GM12878 (cell line): Measurements from ENCODE around the gene NFE2L1. TPM values are rescaled to one million over a fixed set of nuclear protein-coding genes. Genes with fewer than 3 reads are reported as not detected.
A peak's percentile ranks its signal among the peaks of the same experiment; 100 is the strongest.

Source experiments
- ATF7 ChIP-seq: fragments of 450-650 bp; IDR thresholded peaks from 2 replicates; pipeline ENCODE4 v1.6.1; 2016; ENCODE audit warnings: low read depth, mild to moderate bottlenecking
- ESRRA ChIP-seq: IDR thresholded peaks from 2 replicates; pipeline ENCODE4 v1.6.1; 2012; ENCODE audit warnings: mild to moderate bottlenecking, low read length, improper control_type of control experiment
- KDM1A ChIP-seq: fragments of 200-600 bp; sonication (generic); IDR thresholded peaks from 2 replicates; pipeline ENCODE4 v1.6.1; 2016; ENCODE audit warnings: borderline replicate concordance
- MXI1 ChIP-seq: fragments of 150-350 bp; IDR thresholded peaks from 2 replicates; pipeline ENCODE4 v1.6.1; 2011; ENCODE audit warnings: low read depth, mild to moderate bottlenecking, inconsistent platforms, low read length, improper control_type of control experiment
- MYB ChIP-seq: fragments of 150-350 bp; IDR thresholded peaks from 2 replicates; pipeline ENCODE4 v1.6.1; 2014; ENCODE audit warnings: mild to moderate bottlenecking, low read depth, low read length, borderline replicate concordance
- NFXL1 ChIP-seq: fragments of 450-650 bp; IDR thresholded peaks from 2 replicates; pipeline ENCODE4 v1.6.1; 2017; ENCODE audit warnings: antibody characterized with exemption, mild to moderate bottlenecking, borderline replicate concordance
- NR2C1 ChIP-seq: fragments of 450-650 bp; IDR thresholded peaks from 2 replicates; pipeline ENCODE4 v1.6.1; 2017; ENCODE audit warnings: antibody characterized with exemption, mild to moderate bottlenecking, moderate library complexity
- PAX5 ChIP-seq: IDR thresholded peaks from 2 replicates; pipeline ENCODE4 v1.6.1; 2011; ENCODE audit warnings: low read depth, low read length, borderline replicate concordance
- PML ChIP-seq: IDR thresholded peaks from 2 replicates; pipeline ENCODE4 v1.6.1; 2012; ENCODE audit warnings: low read length, inconsistent platforms
- POLR2A ChIP-seq: IDR thresholded peaks from 2 replicates; pipeline ENCODE4 v1.6.1; 2011; ENCODE audit warnings: low read depth, mild to moderate bottlenecking, low read length
- RAD51 ChIP-seq: fragments of 450-650 bp; IDR thresholded peaks from 2 replicates; pipeline ENCODE4 v1.6.1; 2016; ENCODE audit warnings: moderate library complexity, mild to moderate bottlenecking, inconsistent platforms
- SIX5 ChIP-seq: IDR thresholded peaks from 2 replicates; pipeline ENCODE4 v1.6.1; 2011; ENCODE audit warnings: mild to moderate bottlenecking, low read depth, low read length, moderate library complexity; ENCODE audit not compliant: severe bottlenecking
- SMAD1 ChIP-seq: fragments of 450-650 bp; IDR thresholded peaks from 2 replicates; pipeline ENCODE4 v1.6.1; 2018; ENCODE audit warnings: mild to moderate bottlenecking, low read depth; ENCODE audit not compliant: partially characterized antibody
- TARDBP ChIP-seq: IDR thresholded peaks from 2 replicates; pipeline ENCODE4 v1.6.1; 2016; ENCODE audit warnings: borderline replicate concordance
- TCF12 ChIP-seq: IDR thresholded peaks from 2 replicates; pipeline ENCODE4 v1.6.1; 2011; ENCODE audit warnings: low read depth, mild to moderate bottlenecking, low read length
- ZNF622 ChIP-seq: fragments of 450-650 bp; IDR thresholded peaks from 2 replicates; pipeline ENCODE4 v1.6.1; 2017; ENCODE audit warnings: mild to moderate bottlenecking, inconsistent platforms
- ZZZ3 ChIP-seq: IDR thresholded peaks from 2 replicates; pipeline ENCODE4 v1.6.1; 2011; ENCODE audit warnings: low read depth; ENCODE audit not compliant: control insufficient read depth, insufficient read length
- polyA plus RNA-seq, 11 experiments: library from polyadenylated mRNA; depleted of rRNA in 4 of 11; unstranded in 6 of 11; stranded (reverse) in 5 of 11; fragments of >200 nt; fragmentation: Nextera tagmentation in 4 of 11; fragmentation: Illumina TruSeq in 1 of 11; extraction: Ambion mirVana in 4 of 11; extraction: Trizol in 1 of 11; gene quantifications; 1 replicate in 1 of 11; 2 replicates in 10 of 11; pipeline versions ENCODE4 v1.2.1 to v1.2.3, GENCODE V29; 2011 to 2016; ENCODE audit warnings: inconsistent platforms in 2 of 11, missing spikeins in 2 of 11, low read depth in 1 of 11
- total RNA-seq, 4 experiments: library from RNA; depleted of rRNA in 3 of 4; stranded (reverse); fragments of >200 nt in 3 of 4; fragmentation: Illumina TruSeq in 1 of 4; extraction: Trizol in 1 of 4; gene quantifications; 2 replicates each; pipeline versions ENCODE4 v1.2.1 to v1.2.3, GENCODE V29; 2013 to 2021
- TF ChIP-seq, protein P1 (sequence below): IDR thresholded peaks from 2 replicates; pipeline ENCODE4 v1.6.1; 2012; ENCODE audit warnings: improper control_type of control experiment, low read depth, low read length; ENCODE audit not compliant: insufficient replicate concordance
- TF ChIP-seq, protein P2 (sequence below): IDR thresholded peaks from 2 replicates; pipeline ENCODE4 v1.6.1; 2012; ENCODE audit warnings: low read depth, low read length, improper control_type of control experiment
- TF ChIP-seq, protein P3 (sequence below): IDR thresholded peaks from 2 replicates; pipeline ENCODE4 v1.6.1; 2011; ENCODE audit warnings: borderline replicate concordance, low read depth, mild to moderate bottlenecking, moderate library complexity, low read length; ENCODE audit not compliant: insufficient read depth, poor library complexity, severe bottlenecking
- TF ChIP-seq, protein P4 (sequence below): fragments of 150-350 bp; IDR thresholded peaks from 2 replicates; pipeline ENCODE4 v1.6.1; 2016; ENCODE audit warnings: low read depth, low read length

Gene NFE2L1
- total and polyA plus RNA-seq, 10 of the 15 experiments (the other 5 are each of a cell fraction or from before 2014, with no cell fraction given) = 3.8 to 104 (median 26.4) TPM

DNA sequence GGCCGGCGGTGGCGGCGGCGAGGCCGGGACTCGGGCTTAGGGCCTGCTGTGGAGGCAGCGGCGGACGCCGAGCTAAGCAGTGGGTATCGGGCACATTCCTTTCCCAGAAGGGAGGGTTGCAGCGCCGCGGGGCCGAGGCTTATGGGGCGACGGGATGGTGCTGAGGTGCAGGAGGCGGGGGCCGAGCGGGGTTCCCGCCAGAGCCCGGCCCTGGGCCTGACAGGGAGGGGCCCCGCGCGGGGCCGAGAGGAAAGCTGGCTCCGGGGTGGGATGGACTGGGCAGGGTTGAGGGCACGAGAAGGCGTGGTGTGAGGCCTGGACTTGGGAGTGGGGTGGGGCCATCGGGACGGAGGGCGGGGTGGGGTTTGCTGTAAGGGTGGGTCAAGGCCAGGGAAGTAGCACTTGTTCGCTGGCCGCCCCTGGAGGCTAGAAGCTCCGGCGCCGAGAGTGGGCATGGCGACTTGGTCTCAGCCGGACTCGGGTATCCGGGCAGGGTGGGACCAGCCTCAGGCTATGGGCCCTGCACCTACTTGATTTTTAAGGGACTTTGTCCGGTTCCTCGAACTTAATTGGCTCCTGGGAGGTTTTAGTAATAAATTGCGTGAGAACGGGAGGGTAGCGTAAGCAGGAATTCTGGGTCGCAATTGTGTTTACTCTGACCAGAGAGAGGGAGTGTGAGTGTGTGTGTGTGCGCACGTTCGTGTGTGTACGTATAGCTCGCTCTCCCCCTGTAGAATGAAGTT is 396 bp downstream of the NFE2L1 start (continued):
- TF ChIP-seq, protein P1, sequence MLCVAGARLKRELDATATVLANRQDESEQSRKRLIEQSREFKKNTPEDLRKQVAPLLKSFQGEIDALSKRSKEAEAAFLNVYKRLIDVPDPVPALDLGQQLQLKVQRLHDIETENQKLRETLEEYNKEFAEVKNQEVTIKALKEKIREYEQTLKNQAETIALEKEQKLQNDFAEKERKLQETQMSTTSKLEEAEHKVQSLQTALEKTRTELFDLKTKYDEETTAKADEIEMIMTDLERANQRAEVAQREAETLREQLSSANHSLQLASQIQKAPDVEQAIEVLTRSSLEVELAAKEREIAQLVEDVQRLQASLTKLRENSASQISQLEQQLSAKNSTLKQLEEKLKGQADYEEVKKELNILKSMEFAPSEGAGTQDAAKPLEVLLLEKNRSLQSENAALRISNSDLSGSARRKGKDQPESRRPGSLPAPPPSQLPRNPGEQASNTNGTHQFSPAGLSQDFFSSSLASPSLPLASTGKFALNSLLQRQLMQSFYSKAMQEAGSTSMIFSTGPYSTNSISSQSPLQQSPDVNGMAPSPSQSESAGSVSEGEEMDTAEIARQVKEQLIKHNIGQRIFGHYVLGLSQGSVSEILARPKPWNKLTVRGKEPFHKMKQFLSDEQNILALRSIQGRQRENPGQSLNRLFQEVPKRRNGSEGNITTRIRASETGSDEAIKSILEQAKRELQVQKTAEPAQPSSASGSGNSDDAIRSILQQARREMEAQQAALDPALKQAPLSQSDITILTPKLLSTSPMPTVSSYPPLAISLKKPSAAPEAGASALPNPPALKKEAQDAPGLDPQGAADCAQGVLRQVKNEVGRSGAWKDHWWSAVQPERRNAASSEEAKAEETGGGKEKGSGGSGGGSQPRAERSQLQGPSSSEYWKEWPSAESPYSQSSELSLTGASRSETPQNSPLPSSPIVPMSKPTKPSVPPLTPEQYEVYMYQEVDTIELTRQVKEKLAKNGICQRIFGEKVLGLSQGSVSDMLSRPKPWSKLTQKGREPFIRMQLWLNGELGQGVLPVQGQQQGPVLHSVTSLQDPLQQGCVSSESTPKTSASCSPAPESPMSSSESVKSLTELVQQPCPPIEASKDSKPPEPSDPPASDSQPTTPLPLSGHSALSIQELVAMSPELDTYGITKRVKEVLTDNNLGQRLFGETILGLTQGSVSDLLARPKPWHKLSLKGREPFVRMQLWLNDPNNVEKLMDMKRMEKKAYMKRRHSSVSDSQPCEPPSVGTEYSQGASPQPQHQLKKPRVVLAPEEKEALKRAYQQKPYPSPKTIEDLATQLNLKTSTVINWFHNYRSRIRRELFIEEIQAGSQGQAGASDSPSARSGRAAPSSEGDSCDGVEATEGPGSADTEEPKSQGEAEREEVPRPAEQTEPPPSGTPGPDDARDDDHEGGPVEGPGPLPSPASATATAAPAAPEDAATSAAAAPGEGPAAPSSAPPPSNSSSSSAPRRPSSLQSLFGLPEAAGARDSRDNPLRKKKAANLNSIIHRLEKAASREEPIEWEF = no peak
- TF ChIP-seq, protein P2, sequence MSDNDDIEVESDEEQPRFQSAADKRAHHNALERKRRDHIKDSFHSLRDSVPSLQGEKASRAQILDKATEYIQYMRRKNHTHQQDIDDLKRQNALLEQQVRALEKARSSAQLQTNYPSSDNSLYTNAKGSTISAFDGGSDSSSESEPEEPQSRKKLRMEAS = no peak
- TF ChIP-seq SIX5 (no peak), POLR2A (peak; percentile 92), PAX5 (0 out of 2 replicates have a peak, but pooled peaks have one; percentile 37), NFXL1 (no peak), MXI1 (no peak; the same call in 1 of the 2 replicates), ZZZ3 (no peak), ATF7 (no peak), ZNF622 (no peak), ESRRA (no peak), PML (peak; percentile 43; the same call in 1 of the 2 replicates), RAD51 (no peak), SMAD1 (peak; percentile 52), NR2C1 (no peak), MYB (no peak), KDM1A (no peak), TCF12 (peak; percentile 54; the same call in 1 of the 2 replicates), TARDBP (0 out of 2 replicates have a peak, but pooled peaks have one; percentile 43)
- TF ChIP-seq, protein P3, sequence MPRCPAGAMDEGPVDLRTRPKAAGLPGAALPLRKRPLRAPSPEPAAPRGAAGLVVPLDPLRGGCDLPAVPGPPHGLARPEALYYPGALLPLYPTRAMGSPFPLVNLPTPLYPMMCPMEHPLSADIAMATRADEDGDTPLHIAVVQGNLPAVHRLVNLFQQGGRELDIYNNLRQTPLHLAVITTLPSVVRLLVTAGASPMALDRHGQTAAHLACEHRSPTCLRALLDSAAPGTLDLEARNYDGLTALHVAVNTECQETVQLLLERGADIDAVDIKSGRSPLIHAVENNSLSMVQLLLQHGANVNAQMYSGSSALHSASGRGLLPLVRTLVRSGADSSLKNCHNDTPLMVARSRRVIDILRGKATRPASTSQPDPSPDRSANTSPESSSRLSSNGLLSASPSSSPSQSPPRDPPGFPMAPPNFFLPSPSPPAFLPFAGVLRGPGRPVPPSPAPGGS = no peak
- TF ChIP-seq, protein P4, sequence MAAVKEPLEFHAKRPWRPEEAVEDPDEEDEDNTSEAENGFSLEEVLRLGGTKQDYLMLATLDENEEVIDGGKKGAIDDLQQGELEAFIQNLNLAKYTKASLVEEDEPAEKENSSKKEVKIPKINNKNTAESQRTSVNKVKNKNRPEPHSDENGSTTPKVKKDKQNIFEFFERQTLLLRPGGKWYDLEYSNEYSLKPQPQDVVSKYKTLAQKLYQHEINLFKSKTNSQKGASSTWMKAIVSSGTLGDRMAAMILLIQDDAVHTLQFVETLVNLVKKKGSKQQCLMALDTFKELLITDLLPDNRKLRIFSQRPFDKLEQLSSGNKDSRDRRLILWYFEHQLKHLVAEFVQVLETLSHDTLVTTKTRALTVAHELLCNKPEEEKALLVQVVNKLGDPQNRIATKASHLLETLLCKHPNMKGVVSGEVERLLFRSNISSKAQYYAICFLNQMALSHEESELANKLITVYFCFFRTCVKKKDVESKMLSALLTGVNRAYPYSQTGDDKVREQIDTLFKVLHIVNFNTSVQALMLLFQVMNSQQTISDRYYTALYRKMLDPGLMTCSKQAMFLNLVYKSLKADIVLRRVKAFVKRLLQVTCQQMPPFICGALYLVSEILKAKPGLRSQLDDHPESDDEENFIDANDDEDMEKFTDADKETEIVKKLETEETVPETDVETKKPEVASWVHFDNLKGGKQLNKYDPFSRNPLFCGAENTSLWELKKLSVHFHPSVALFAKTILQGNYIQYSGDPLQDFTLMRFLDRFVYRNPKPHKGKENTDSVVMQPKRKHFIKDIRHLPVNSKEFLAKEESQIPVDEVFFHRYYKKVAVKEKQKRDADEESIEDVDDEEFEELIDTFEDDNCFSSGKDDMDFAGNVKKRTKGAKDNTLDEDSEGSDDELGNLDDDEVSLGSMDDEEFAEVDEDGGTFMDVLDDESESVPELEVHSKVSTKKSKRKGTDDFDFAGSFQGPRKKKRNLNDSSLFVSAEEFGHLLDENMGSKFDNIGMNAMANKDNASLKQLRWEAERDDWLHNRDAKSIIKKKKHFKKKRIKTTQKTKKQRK = no peak
